ENCODE measurements around the gene SUN5.

DNA sequence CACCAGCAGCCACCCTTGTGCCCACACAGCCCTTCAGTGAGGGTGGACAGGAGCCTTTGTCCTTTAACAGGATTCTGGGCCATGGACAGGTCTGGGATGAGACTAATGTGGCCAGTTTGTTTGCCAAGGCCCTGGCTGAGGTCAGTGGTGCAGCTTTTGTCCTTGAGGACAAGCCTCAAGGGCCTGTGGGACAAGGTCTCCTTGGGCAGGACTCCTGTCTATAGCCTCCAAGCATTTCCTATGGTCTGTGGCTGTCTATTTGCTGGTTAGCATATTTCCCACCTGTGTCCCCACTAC is 44.1 kb downstream of the SUN5 start:
- TF ChIP-seq, protein P1, sequence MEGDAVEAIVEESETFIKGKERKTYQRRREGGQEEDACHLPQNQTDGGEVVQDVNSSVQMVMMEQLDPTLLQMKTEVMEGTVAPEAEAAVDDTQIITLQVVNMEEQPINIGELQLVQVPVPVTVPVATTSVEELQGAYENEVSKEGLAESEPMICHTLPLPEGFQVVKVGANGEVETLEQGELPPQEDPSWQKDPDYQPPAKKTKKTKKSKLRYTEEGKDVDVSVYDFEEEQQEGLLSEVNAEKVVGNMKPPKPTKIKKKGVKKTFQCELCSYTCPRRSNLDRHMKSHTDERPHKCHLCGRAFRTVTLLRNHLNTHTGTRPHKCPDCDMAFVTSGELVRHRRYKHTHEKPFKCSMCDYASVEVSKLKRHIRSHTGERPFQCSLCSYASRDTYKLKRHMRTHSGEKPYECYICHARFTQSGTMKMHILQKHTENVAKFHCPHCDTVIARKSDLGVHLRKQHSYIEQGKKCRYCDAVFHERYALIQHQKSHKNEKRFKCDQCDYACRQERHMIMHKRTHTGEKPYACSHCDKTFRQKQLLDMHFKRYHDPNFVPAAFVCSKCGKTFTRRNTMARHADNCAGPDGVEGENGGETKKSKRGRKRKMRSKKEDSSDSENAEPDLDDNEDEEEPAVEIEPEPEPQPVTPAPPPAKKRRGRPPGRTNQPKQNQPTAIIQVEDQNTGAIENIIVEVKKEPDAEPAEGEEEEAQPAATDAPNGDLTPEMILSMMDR (IDR thresholded peaks at IDR 0.05): no peak
- no peak for TF ChIP-seq POLR2A (IDR thresholded peaks at IDR 0.05)
- no peak for TF ChIP-seq POLR2AphosphoS5 (IDR thresholded peaks at IDR 0.05)

Data from sigmoid colon (tissue), 4 donors.